Measurements from ENCODE around the gene LURAP1L. TPM values are rescaled to one million over a fixed set of nuclear protein-coding genes. Genes with fewer than 3 reads are reported as not detected.

Gene LURAP1L
- total RNA-seq, result 10 to 100 TPM in 2 of 4 donors, 1 to 10 TPM in 2; 1.5 to 15.6 (median 9.4) TPM

DNA sequence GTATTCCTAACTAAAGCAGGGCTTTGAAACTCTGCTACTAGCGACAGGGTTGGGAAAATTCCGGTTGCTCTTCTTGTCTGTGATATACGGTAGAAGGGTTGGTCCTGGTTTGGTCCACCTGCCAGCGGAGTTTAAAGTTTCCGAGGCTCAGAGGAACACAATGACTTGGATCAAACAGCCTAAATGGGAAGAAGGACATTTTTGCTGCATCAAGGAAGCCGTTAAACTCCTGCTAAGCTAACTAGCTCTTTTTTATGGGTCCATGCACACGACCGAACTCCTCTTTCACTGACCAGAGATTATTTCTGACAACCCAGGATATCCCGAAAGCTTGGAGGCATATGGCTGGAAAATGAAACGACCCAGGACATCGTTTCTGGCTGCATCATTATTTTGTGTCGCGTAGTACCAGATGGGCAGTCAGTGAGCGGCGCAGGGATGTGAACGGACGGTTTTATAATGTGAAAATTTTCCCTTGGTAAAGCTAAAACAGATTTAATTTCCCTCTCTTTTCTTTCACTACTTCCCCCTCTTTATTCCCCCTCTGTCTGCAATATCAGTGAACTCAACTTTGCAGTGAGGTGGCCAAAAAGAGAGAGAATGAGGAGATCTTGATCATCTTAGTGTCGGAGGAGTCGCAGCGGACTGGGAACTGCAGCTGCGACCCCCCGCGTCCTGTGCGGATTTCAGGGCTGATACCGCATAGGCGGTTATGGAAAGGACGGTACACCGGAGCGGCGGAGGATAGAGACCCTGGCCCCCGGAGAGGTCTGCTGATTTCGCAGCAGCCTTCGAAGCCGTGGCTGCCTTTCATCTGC is at the start of gene LURAP1L:
Gene LURAP1L (plus strand): TSS at position 160 of the 818 bp plus-strand sequence. CDS start 696 bp downstream, outside the sequence.
- intact Hi-C loops (cut with DNase I; ENCODE audit: low total_unique reads), result no loop called here
- DNase-seq, result peak; percentile 42 to 59
- H3K4me3 ChIP-seq, result peak within 1 kb of the TSS; percentile 65 to 84

DNA sequence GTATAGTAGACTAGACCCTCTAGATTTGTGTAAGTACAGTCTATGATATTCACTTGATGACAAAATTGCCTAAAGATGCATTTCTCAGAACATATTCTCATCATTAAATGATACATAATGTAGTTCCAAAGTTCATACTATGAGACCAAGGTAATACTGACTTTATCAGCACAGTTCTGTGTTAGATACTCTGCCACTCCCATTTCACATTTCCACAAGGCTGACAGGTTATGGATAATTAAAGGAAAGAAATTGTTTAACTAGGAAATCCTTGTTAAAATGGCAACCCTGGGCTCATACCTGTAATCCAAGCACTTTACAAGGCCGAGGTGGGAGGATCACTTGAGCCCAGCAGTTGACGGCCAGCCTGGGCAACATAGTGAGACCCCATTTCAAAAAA is 48.0 kb upstream of the LURAP1L start:
- Histone ChIP-seq H3K4me3 (no peak overlapping the region), H3K4me1 (no peaks in the 10 kb centered on the region), H3K9me3 (no peaks in the 10 kb centered on the region), H3K27ac (no peak overlapping the region), H3K27me3 (no peaks in the 10 kb centered on the region), H3K36me3 (no peaks in the 10 kb centered on the region)
- intact Hi-C loops (cut with DNase I; ENCODE audit: low total_unique reads), result no loop called here
- DNase-seq, result no peak
- TF ChIP-seq, protein P1, sequence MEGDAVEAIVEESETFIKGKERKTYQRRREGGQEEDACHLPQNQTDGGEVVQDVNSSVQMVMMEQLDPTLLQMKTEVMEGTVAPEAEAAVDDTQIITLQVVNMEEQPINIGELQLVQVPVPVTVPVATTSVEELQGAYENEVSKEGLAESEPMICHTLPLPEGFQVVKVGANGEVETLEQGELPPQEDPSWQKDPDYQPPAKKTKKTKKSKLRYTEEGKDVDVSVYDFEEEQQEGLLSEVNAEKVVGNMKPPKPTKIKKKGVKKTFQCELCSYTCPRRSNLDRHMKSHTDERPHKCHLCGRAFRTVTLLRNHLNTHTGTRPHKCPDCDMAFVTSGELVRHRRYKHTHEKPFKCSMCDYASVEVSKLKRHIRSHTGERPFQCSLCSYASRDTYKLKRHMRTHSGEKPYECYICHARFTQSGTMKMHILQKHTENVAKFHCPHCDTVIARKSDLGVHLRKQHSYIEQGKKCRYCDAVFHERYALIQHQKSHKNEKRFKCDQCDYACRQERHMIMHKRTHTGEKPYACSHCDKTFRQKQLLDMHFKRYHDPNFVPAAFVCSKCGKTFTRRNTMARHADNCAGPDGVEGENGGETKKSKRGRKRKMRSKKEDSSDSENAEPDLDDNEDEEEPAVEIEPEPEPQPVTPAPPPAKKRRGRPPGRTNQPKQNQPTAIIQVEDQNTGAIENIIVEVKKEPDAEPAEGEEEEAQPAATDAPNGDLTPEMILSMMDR (IDR thresholded peaks at IDR 0.05), result no peak
- TF ChIP-seq POLR2A (IDR thresholded peaks at IDR 0.05), result no peak

More for the DNA sequence above, at the start of gene LURAP1L:
- Histone ChIP-seq H3K27me3 (no peaks in the 10 kb centered on the region), H3K9me3 (no peaks in the 10 kb centered on the region), H3K4me1 (peaks cover 5 to 12% of the 10 kb centered on the region in 2 donors), H3K27ac (peak within 1 kb of the TSS; percentile 92 to 98), H3K36me3 (no peaks in the 10 kb centered on the region)
- TF ChIP-seq POLR2A (IDR thresholded peaks at IDR 0.05), result peak in 1 of 2 donors; percentile 48
- TF ChIP-seq, protein P1 (IDR thresholded peaks at IDR 0.05), result no peak

- no peaks in the 10 kb centered on the region for H3K9me3 ChIP-seq
- TF ChIP-seq, protein P1 (IDR thresholded peaks at IDR 0.05), result no peak
- TF ChIP-seq POLR2A (IDR thresholded peaks at IDR 0.05), result no peak
- DNase-seq, result no peak
Measured at GRCh38 chr9:12730198-12730597, 44.6 kb upstream of the LURAP1L start.

GRCh38 chr9:12730927-12731326 is 43.9 kb upstream of the LURAP1L start:
- Histone ChIP-seq H3K4me3 (no peak overlapping the region), H3K9me3 (no peaks in the 10 kb centered on the region), H3K36me3 (no peaks in the 10 kb centered on the region), H3K4me1 (no peaks in the 10 kb centered on the region), H3K27ac (no peak overlapping the region), H3K27me3 (no peaks in the 10 kb centered on the region)
- intact Hi-C loops (cut with DNase I; ENCODE audit: low total_unique reads), result no loop called here
- TF ChIP-seq POLR2A (IDR thresholded peaks at IDR 0.05), result no peak
- TF ChIP-seq, protein P1 (IDR thresholded peaks at IDR 0.05), result no peak
- DNase-seq, result no peak

More at GRCh38 chr9:12730198-12730597, 44.6 kb upstream of the LURAP1L start:
- no peak overlapping the region for H3K27ac ChIP-seq
- no peaks in the 10 kb centered on the region for H3K36me3 ChIP-seq
- H3K4me1 ChIP-seq, result no peaks in the 10 kb centered on the region
- intact Hi-C loops (cut with DNase I; ENCODE audit: low total_unique reads), result no loop called here
- H3K27me3 ChIP-seq, result no peaks in the 10 kb centered on the region
- no peak overlapping the region for H3K4me3 ChIP-seq

- no peak for DNase-seq
- Histone ChIP-seq H3K27me3 (no peaks in the 10 kb centered on the region), H3K4me3 (no peak overlapping the region), H3K4me1 (no peaks in the 10 kb centered on the region), H3K36me3 (no peaks in the 10 kb centered on the region), H3K9me3 (no peaks in the 10 kb centered on the region), H3K27ac (no peak overlapping the region)
- intact Hi-C loops (cut with DNase I; ENCODE audit: low total_unique reads), result no loop called here
- TF ChIP-seq, protein P1 (IDR thresholded peaks at IDR 0.05), result no peak
- TF ChIP-seq POLR2A (IDR thresholded peaks at IDR 0.05), result no peak
Measured at GRCh38 chr9:12732971-12733370, 41.8 kb upstream of the LURAP1L start.
